HCT116 (cell line): ENCODE measurements around the gene KDM4E. TPM values are rescaled to one million over a fixed set of nuclear protein-coding genes. Genes with fewer than 3 reads are reported as not detected.

Experiments
- ATAC-seq: fragments of 200-7000 bp; cut with Tn5 transposase; 2 replicates; pipeline ENCODE4 v1.9.1; 2020; ENCODE audit warnings: mild to moderate bottlenecking, moderate library complexity
- BruUV-seq: library from RNA; stranded (reverse); fragments of 400-500 nt; replicated peaks from 2 replicates; lab custom pipeline; 2021; lab: Mats Ljungman, UMichigan
- CTCF ChIA-PET: fragments of 300-600 bp; sonication (Branson Sonifier 250); formaldehyde crosslinking; loops from one replicate; lab custom pipeline; 2021; ENCODE audit warnings: antibody characterized with exemption; lab: Charles Lee
- POLR2A ChIA-PET: fragments of 300-600, 350-600 bp; sonication (Branson Sonifier 250); formaldehyde crosslinking; loops from one replicate; lab custom pipeline; 2021; ENCODE audit warnings: antibody characterized with exemption; lab: Charles Lee
- RAD21 ChIA-PET, 2 experiments: fragments of 300-600 bp; sonication (Branson Sonifier 250); formaldehyde crosslinking; loops; one replicate each; lab custom pipeline; 2023; ENCODE audit warnings: low total read pairs in 2 of 2; ENCODE audit not compliant: uncharacterized antibody in 2 of 2, unreplicated experiment in 2 of 2, low non-redundant PET in 1 of 2; lab: Charles Lee
- DNase-seq: peaks from one replicate; pipeline ENCODE4 v3.0.0-alpha.2; 2010; ENCODE audit warnings: low read depth, low spot score
- H2AFZ ChIP-seq: fragments of 200-600 bp; shearing (Covaris generic), sonication (generic); 2 replicates; pipeline ENCODE4 v1.6.1; 2017; ENCODE audit warnings: low read depth, mixed run types, mixed read lengths, antibody characterized with exemption, low read length; ENCODE audit not compliant: poor library complexity, severe bottlenecking
- H3K27ac ChIP-seq: 2 replicates; pipeline ENCODE4 v1.5.1; 2012; ENCODE audit warnings: low read depth, low read length
- H3K27me3 ChIP-seq: fragments of 200-600 bp; sonication (generic); 2 replicates; pipeline ENCODE4 v1.6.1; 2016; ENCODE audit warnings: mixed run types, low read length, mixed read lengths; ENCODE audit not compliant: insufficient read depth
- H3K36me3 ChIP-seq, 2 experiments: fragments of 200-500 bp in 1 of 2; fragments of 200-600 bp in 1 of 2; sonication (Bioruptor generic) in 1 of 2; sonication (generic) in 1 of 2; 2 replicates each; pipeline versions ENCODE4 v1.5.1 to v1.6.1; 2014 to 2016; ENCODE audit warnings: low read length in 2 of 2, inconsistent platforms in 1 of 2, mixed read lengths in 1 of 2, mixed run types in 1 of 2; ENCODE audit not compliant: insufficient read depth in 2 of 2, control insufficient read depth in 1 of 2
- H3K4me1 ChIP-seq, 2 experiments: fragments of 200-600 bp in 1 of 2; sonication (generic) in 1 of 2; 2 replicates each; pipeline versions ENCODE4 v1.5.1 to v1.6.1; 2012 to 2017; ENCODE audit warnings: low read length in 2 of 2, inconsistent platforms in 1 of 2, mild to moderate bottlenecking in 1 of 2, mixed read lengths in 1 of 2, mixed run types in 1 of 2, moderate library complexity in 1 of 2; ENCODE audit not compliant: insufficient read depth in 2 of 2, control insufficient read depth in 1 of 2
- H3K4me2 ChIP-seq: fragments of 200-600 bp; sonication (generic); 2 replicates; pipeline ENCODE4 v1.6.1; 2017; ENCODE audit warnings: mixed run types, low read length, mixed read lengths
- H3K4me3 ChIP-seq, 2 experiments: fragments of 200-600 bp in 1 of 2; sonication (generic) in 1 of 2; replicated peaks in 1 of 2; 2 replicates each; pipeline ENCODE4 v1.5.1; 2011 to 2016; ENCODE audit warnings: low read length in 2 of 2, control low read depth in 1 of 2, low read depth in 1 of 2, mild to moderate bottlenecking in 1 of 2, mixed read lengths in 1 of 2, mixed run types in 1 of 2
- H3K79me2 ChIP-seq: fragments of 200-600 bp; sonication (generic); 2 replicates; pipeline ENCODE4 v1.6.1; 2017; ENCODE audit warnings: mild to moderate bottlenecking, mixed run types, low read length, moderate library complexity, mixed read lengths; ENCODE audit not compliant: insufficient read depth
- H3K9ac ChIP-seq: fragments of 200-600 bp; sonication (generic); 2 replicates; pipeline ENCODE4 v1.6.1; 2016; ENCODE audit warnings: low read length, mixed read lengths
- H3K9me2 ChIP-seq: fragments of 200-600 bp; sonication (generic), shearing (Covaris generic); 2 replicates; pipeline ENCODE4 v1.6.1; 2017; ENCODE audit warnings: mixed run types, mild to moderate bottlenecking, moderate library complexity; ENCODE audit not compliant: insufficient read depth
- H3K9me3 ChIP-seq, 2 experiments: fragments of 200-500 bp in 1 of 2; fragments of 200-600 bp in 1 of 2; sonication (Bioruptor generic) in 1 of 2; sonication (generic) in 1 of 2; 2 replicates each; pipeline ENCODE4 v1.6.1; 2014 to 2017; ENCODE audit warnings: low read length in 2 of 2, mixed read lengths in 2 of 2, inconsistent platforms in 1 of 2, low read depth in 1 of 2, mild to moderate bottlenecking in 1 of 2, mixed run types in 1 of 2, moderate library complexity in 1 of 2; ENCODE audit not compliant: control insufficient read depth in 1 of 2, insufficient read depth in 1 of 2
- H4K20me1 ChIP-seq: fragments of 200-600 bp; sonication (generic), shearing (Covaris generic); 2 replicates; pipeline ENCODE4 v1.6.1; 2017; ENCODE audit warnings: mixed run types, mild to moderate bottlenecking, moderate library complexity; ENCODE audit not compliant: insufficient read depth
- ATF3 ChIP-seq: IDR thresholded peaks from 2 replicates; pipeline ENCODE4 v1.6.1; 2012
- CEBPB ChIP-seq: IDR thresholded peaks from 2 replicates; pipeline ENCODE4 v1.6.1; 2012; ENCODE audit warnings: low read depth
- EGR1 ChIP-seq: IDR thresholded peaks from 2 replicates; pipeline ENCODE4 v1.6.1; 2012; ENCODE audit warnings: low read depth
- EZH2phosphoT487 ChIP-seq: fragments of 200-600 bp; IDR thresholded peaks from 2 replicates; pipeline ENCODE4 v1.6.1; 2018; ENCODE audit warnings: antibody characterized with exemption, borderline replicate concordance
- FOSL1 ChIP-seq: IDR thresholded peaks from 2 replicates; pipeline ENCODE4 v1.6.1; 2012; ENCODE audit warnings: low read depth
- JUND ChIP-seq: IDR thresholded peaks from 2 replicates; pipeline ENCODE4 v1.6.1; 2012
- MAX ChIP-seq: IDR thresholded peaks from 2 replicates; pipeline ENCODE4 v1.6.1; 2012
- POLR2AphosphoS5 ChIP-seq: IDR thresholded peaks from 2 replicates; pipeline ENCODE4 v1.6.1; 2011; ENCODE audit warnings: mild to moderate bottlenecking, low read depth, low read length, moderate library complexity
- REST ChIP-seq: IDR thresholded peaks from 2 replicates; pipeline ENCODE4 v1.6.1; 2012; ENCODE audit warnings: low read depth
- SIN3A ChIP-seq: IDR thresholded peaks from 2 replicates; pipeline ENCODE4 v1.6.1; 2012; ENCODE audit warnings: low read depth
- SP1 ChIP-seq: IDR thresholded peaks from 2 replicates; pipeline ENCODE4 v1.6.1; 2012; ENCODE audit warnings: low read depth
- SRF ChIP-seq: IDR thresholded peaks from 2 replicates; pipeline ENCODE4 v1.6.1; 2012; ENCODE audit warnings: low read depth
- TCF7L2 ChIP-seq: IDR thresholded peaks from 2 replicates; pipeline ENCODE4 v1.7.0; 2011; ENCODE audit warnings: borderline replicate concordance, inconsistent platforms; ENCODE audit not compliant: insufficient read depth, insufficient read length; ENCODE audit errors: extremely low read depth
- YY1 ChIP-seq: IDR thresholded peaks from 2 replicates; pipeline ENCODE4 v1.6.1; 2011; ENCODE audit warnings: low read length, low read depth, moderate library complexity, mild to moderate bottlenecking; ENCODE audit not compliant: insufficient replicate concordance; ENCODE audit errors: extremely low read depth
- ZBTB33 ChIP-seq: IDR thresholded peaks from 2 replicates; pipeline ENCODE4 v1.6.1; 2011; ENCODE audit warnings: mild to moderate bottlenecking, low read length, moderate library complexity; ENCODE audit not compliant: insufficient replicate concordance; ENCODE audit errors: extremely low read depth
- ZFX ChIP-seq: fragments of 450-650 bp; IDR thresholded peaks from 2 replicates; pipeline ENCODE4 v1.6.1; 2017
- ZNF274 ChIP-seq: fragments of 200-500 bp; sonication (Bioruptor generic); IDR thresholded peaks from 2 replicates; pipeline ENCODE4 v1.6.1; 2014; ENCODE audit warnings: mild to moderate bottlenecking, low read depth, low read length, inconsistent platforms
- intact Hi-C: fragments of 100-400 bp; cut with micrococcal nuclease; formaldehyde crosslinking; loops from 2 replicates; pipeline ENCODE4 v1.10.0; 2022
- total RNA-seq: library from RNA; stranded (reverse); gene quantifications from one replicate; pipeline ENCODE4 v1.2.1, GENCODE V29; 2021; ENCODE audit not compliant: unreplicated experiment

KDM4E gene
- total RNA-seq, 1 experiment from 2014 or later = not detected

- DNase-seq = no peak
- Histone ChIP-seq H3K79me2 (no peaks in the 10 kb centered on the region), H4K20me1 (no peaks in the 10 kb centered on the region), H3K4me3 (no peak overlapping the region), H3K9me3 (no peaks in the 10 kb centered on the region), H3K4me1 (no peaks in the 10 kb centered on the region), H3K9me2 (0 out of 2 replicates have a peak, but pooled peaks cover 4% of the 10 kb centered on the region), H3K36me3 (no peaks in the 10 kb centered on the region), H2AFZ (no peak overlapping the region), H3K27me3 (no peaks in the 10 kb centered on the region; the same call in 1 of the 2 replicates), H3K27ac (no peak overlapping the region), H3K9ac (no peak overlapping the region), H3K4me2 (no peak overlapping the region)
- no TSS peak for BruUV-seq
- intact Hi-C loops = no loop called here
- no peak for ATAC-seq
- ChIA-PET POLR2A (no interaction called here), CTCF (no interaction called here), RAD21 (no interaction called here)
- TF ChIP-seq MAX (no peak), ATF3 (no peak), SRF (no peak), SIN3A (no peak), SP1 (no peak), EZH2phosphoT487 (no peak), EGR1 (no peak), JUND (no peak), ZBTB33 (no peak), YY1 (no peak), FOSL1 (no peak), CEBPB (no peak), POLR2AphosphoS5 (no peak), ZFX (no peak), REST (no peak), TCF7L2 (no peak), ZNF274 (no peak)
Observed at GRCh38 chr11:95005642-95006041, 19.4 kb upstream of the KDM4E start.
